ENCODE data around the gene TNFSF18. TPM values are rescaled to one million over a fixed set of nuclear protein-coding genes. Genes with fewer than 3 reads are reported as not detected.

Gene TNFSF18
- total and polyA plus RNA-seq, 10 of the 15 experiments (the other 5 are each of a cell fraction or from before 2014, with no cell fraction given) = not detected

DNA sequence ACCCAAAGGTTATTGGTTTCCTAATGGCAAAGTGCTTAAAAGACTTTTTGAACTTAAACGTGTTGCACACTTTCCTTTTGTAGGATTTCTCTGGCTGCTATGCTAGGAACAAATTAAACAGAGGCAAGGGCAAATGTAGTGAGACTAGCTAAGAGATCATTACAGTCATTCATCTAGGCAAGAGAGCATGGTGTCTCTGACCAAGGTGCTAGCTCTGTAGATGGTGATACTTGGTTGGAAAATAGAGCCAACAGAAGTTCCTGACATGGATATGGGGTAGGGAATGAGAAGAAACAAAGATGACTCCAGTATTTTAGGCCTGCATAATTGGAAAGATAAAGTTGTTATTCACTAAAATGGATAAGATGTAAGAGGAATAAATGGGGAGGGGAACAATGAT is 6.1 kb downstream of the TNFSF18 start (continued):
- TF ChIP-seq MEF2B (IDR thresholded peaks at IDR 0.05; ENCODE audit: partially characterized antibody, poor library complexity, severe bottlenecking) (no peak), NFYB (IDR thresholded peaks at IDR 0.05; ENCODE audit: insufficient read depth, low read depth, low read length) (no peak)

- CTCF ChIA-PET = no interaction called here
- ATAC-seq (no peak), FAIRE-seq (no peak)
These were observed 7.5 kb downstream of the TNFSF18 start for GRCh38 chr1:173043253-173043652.

More at GRCh38 chr1:173043253-173043652, 7.5 kb downstream of the TNFSF18 start:
- no peaks in the 10 kb centered on the region for H3K79me2 ChIP-seq (ENCODE audit: control insufficient read depth, insufficient read depth, low read length)
- in situ Hi-C loops (cut with MboI) = no loop called here
- H3K4me1 ChIP-seq (ENCODE audit: control insufficient read depth, insufficient read depth, low read length) = peaks cover 7% of the 10 kb centered on the region
- no peaks in the 10 kb centered on the region for H3K9me3 ChIP-seq (replicated peaks; ENCODE audit: control insufficient read depth, insufficient read depth, low read length)
- ChIA-PET POLR2A (no interaction called here), SMC1A (ENCODE audit: uncharacterized antibody, unreplicated experiment) (interaction anchor here (1.4 kb wide), 1 partner anchor 217 kb away, joined by 4 read pairs; no protein-coding TSS in a partner anchor), RAD21 (ENCODE audit: unreplicated experiment) (interaction anchor here (1.3 kb wide), 1 partner anchor 23 kb away, joined by 3 read pairs; no protein-coding TSS in a partner anchor)
- BruUV-seq (replicated peaks) = no TSS peak
- no peaks in the 10 kb centered on the region for H3K36me3 ChIP-seq (ENCODE audit: control insufficient read depth in 2 of 2, insufficient read depth in 2 of 2, low read length in 1 of 2)
- no peak for DNase-seq (ENCODE audit: low read depth, low spot score)
- peaks cover 0 to 2% of the 10 kb centered on the region in 2 experiments; a peak in 2 of 4 replicates for H3K27me3 ChIP-seq (replicated peaks in 1 of 2; ENCODE audit: control insufficient read depth in 2 of 2, insufficient read depth in 2 of 2, low read length in 1 of 2)
- no peak overlapping the region for H3K9ac ChIP-seq (ENCODE audit: control insufficient read depth, insufficient read depth, low read length)
- no peaks in the 10 kb centered on the region for H4K20me1 ChIP-seq (ENCODE audit: control insufficient read depth, insufficient read depth)
- H3K4me2 ChIP-seq (ENCODE audit: control insufficient read depth, insufficient read depth) = no peak overlapping the region
- intact Hi-C loops (cut with micrococcal nuclease; ENCODE audit: unreplicated experiment) = no loop called here
- no peak overlapping the region for H3K4me3 ChIP-seq
- TF ChIP-seq NRF1 (conservative IDR thresholded peaks at IDR 0.05; ENCODE audit: low read depth, low read length) (no peak), FOXK2 (IDR thresholded peaks at IDR 0.05) (no peak), E2F4 (IDR thresholded peaks at IDR 0.05; ENCODE audit: low read depth, low read length) (no peak), CEBPB (IDR thresholded peaks at IDR 0.05; ENCODE audit: borderline replicate concordance in 1 of 2, low read depth in 2 of 2, low read length in 2 of 2) (no peak), USF1 (IDR thresholded peaks at IDR 0.05; ENCODE audit: borderline replicate concordance, extremely low read length, insufficient read depth, low read depth, low read length) (no peak), MXI1 (IDR thresholded peaks at IDR 0.05; ENCODE audit: low read depth, low read length) (no peak), MTA3 (IDR thresholded peaks at IDR 0.05; ENCODE audit: borderline replicate concordance, low read length) (no peak), BCLAF1 (IDR thresholded peaks at IDR 0.05) (no peak), STAT1 (conservative IDR thresholded peaks at IDR 0.05) (no peak), ASH2L (IDR thresholded peaks at IDR 0.05; ENCODE audit: borderline replicate concordance, low read depth) (no peak)
- TF ChIP-seq, protein P1, sequence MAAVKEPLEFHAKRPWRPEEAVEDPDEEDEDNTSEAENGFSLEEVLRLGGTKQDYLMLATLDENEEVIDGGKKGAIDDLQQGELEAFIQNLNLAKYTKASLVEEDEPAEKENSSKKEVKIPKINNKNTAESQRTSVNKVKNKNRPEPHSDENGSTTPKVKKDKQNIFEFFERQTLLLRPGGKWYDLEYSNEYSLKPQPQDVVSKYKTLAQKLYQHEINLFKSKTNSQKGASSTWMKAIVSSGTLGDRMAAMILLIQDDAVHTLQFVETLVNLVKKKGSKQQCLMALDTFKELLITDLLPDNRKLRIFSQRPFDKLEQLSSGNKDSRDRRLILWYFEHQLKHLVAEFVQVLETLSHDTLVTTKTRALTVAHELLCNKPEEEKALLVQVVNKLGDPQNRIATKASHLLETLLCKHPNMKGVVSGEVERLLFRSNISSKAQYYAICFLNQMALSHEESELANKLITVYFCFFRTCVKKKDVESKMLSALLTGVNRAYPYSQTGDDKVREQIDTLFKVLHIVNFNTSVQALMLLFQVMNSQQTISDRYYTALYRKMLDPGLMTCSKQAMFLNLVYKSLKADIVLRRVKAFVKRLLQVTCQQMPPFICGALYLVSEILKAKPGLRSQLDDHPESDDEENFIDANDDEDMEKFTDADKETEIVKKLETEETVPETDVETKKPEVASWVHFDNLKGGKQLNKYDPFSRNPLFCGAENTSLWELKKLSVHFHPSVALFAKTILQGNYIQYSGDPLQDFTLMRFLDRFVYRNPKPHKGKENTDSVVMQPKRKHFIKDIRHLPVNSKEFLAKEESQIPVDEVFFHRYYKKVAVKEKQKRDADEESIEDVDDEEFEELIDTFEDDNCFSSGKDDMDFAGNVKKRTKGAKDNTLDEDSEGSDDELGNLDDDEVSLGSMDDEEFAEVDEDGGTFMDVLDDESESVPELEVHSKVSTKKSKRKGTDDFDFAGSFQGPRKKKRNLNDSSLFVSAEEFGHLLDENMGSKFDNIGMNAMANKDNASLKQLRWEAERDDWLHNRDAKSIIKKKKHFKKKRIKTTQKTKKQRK (IDR thresholded peaks at IDR 0.05; ENCODE audit: low read depth, low read length) = no peak
- H2AFZ ChIP-seq (ENCODE audit: control insufficient read depth, low read depth, low read length) = no peak overlapping the region
- H3K27ac ChIP-seq (ENCODE audit: control insufficient read depth, insufficient read depth) = no peak overlapping the region

Data from GM12878 (cell line).